Testis (tissue), 2 donors: ENCODE data around the gene ZNF771.

Experiments
- POLR2A ChIP-seq: fragments of 450-650 bp; IDR thresholded peaks from one replicate; pipeline ENCODE4 v1.6.1; 2017; ENCODE audit warnings: antibody characterized with exemption, mild to moderate bottlenecking, moderate library complexity
- TF ChIP-seq, protein P1 (sequence below), 3 experiments: fragments of 450-650 bp in 2 of 3; fragments of 200-600 bp in 1 of 3; sonication (generic) in 1 of 3; IDR thresholded peaks; one replicate each; pipeline ENCODE4 v1.5.1; 2016 to 2019; ENCODE audit warnings: antibody characterized with exemption in 3 of 3, mild to moderate bottlenecking in 2 of 3, moderate library complexity in 1 of 3

DNA sequence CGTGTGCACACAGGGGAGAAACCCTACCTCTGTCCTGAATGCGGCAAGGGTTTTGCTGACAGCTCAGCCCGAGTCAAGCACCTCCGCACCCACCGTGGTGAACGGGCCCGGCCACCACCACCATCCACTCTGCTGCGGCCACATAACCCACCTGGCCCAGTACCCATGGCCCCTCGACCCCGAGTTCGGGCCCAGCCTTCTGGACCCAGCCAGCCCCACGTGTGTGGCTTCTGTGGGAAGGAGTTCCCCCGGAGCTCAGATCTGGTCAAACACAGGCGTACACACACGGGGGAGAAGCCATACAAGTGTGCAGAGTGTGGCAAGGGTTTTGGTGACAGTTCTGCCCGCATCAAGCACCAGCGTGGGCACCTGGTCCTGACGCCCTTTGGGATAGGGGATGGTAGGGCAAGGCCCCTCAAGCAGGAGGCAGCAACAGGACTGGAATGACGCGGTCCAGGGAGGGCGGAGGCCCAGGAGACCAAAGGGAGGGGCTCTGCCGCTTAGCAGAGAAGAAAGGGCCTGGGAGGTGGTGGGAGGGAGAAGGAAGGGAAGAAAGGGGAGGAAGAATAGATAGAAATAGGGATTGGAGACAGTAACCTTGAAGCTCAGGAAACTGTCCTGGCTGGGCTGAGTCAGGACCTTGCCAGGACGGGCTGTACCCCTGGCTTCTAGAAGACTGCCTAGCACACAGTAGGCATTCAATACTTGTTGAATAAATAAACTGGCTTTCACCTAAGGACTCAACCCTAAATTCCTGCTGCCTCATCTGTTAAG, 8.6 kb upstream of the ZNF771 start:
- TF ChIP-seq, protein P1, sequence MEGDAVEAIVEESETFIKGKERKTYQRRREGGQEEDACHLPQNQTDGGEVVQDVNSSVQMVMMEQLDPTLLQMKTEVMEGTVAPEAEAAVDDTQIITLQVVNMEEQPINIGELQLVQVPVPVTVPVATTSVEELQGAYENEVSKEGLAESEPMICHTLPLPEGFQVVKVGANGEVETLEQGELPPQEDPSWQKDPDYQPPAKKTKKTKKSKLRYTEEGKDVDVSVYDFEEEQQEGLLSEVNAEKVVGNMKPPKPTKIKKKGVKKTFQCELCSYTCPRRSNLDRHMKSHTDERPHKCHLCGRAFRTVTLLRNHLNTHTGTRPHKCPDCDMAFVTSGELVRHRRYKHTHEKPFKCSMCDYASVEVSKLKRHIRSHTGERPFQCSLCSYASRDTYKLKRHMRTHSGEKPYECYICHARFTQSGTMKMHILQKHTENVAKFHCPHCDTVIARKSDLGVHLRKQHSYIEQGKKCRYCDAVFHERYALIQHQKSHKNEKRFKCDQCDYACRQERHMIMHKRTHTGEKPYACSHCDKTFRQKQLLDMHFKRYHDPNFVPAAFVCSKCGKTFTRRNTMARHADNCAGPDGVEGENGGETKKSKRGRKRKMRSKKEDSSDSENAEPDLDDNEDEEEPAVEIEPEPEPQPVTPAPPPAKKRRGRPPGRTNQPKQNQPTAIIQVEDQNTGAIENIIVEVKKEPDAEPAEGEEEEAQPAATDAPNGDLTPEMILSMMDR (IDR thresholded peaks at IDR 0.05): no peak
- no peak for TF ChIP-seq POLR2A
